CD4-positive, alpha-beta T cell treated with Interleukin-4 for 4 hours (primary cell): ENCODE results near the gene EVI5.

Experiments
- DNase-seq: peaks from one replicate; pipeline ENCODE4 v3.0.0-alpha.2; 2020

Gene EVI5

GRCh38 chr1:92504291-92505014 is 280.5 kb downstream of the EVI5 start:
- DNase-seq, result no peak

GRCh38 chr1:92503926-92504285 is 281.0 kb downstream of the EVI5 start:
- DNase-seq, result no peak

GRCh38 chr1:92503043-92503925 is 281.6 kb downstream of the EVI5 start:
- no peak for DNase-seq

GRCh38 chr1:92502247-92502646 is 282.7 kb downstream of the EVI5 start:
- DNase-seq, result no peak

- DNase-seq, result no peak
These were observed 284.4 kb downstream of the EVI5 start for GRCh38 chr1:92500552-92500951.

GRCh38 chr1:92495392-92496063 is 289.4 kb downstream of the EVI5 start:
- peak; percentile 40 for DNase-seq

- no peak for DNase-seq
These were observed 290.3 kb downstream of the EVI5 start for GRCh38 chr1:92494485-92495141.

- no peak for DNase-seq
These were observed 291.8 kb downstream of the EVI5 start for GRCh38 chr1:92493139-92493538.

GRCh38 chr1:92488832-92489231 is 296.1 kb downstream of the EVI5 start:
- DNase-seq, result no peak

- no peak for DNase-seq
These were observed 296.5 kb downstream of the EVI5 start for GRCh38 chr1:92488416-92488815.

- no peak for DNase-seq
These were observed 297.8 kb downstream of the EVI5 start for GRCh38 chr1:92487078-92487605.

GRCh38 chr1:92486251-92487077 is 298.4 kb downstream of the EVI5 start, which contains the start of gene GFI1:
GFI1 (minus strand) TSS chr1:92486925; CDS start chr1:92483487, 3,438 bp downstream.
- peak; percentile 75 for DNase-seq

- DNase-seq, result peak; percentile 88
These were observed 299.3 kb downstream of the EVI5 start for GRCh38 chr1:92485381-92486250.

GRCh38 chr1:92484472-92485380 is 300.2 kb downstream of the EVI5 start:
- DNase-seq, result peak; percentile 78

GRCh38 chr1:92483610-92484471 is 301.1 kb downstream of the EVI5 start:
- DNase-seq, result peak; percentile 52

- DNase-seq, result peak; percentile 37
These were observed 302.0 kb downstream of the EVI5 start for GRCh38 chr1:92482665-92483609.

- DNase-seq, result no peak
These were observed 302.8 kb downstream of the EVI5 start for GRCh38 chr1:92481971-92482664.
